ENCODE measurements around the gene DEPP1.

Gene DEPP1

DNA sequence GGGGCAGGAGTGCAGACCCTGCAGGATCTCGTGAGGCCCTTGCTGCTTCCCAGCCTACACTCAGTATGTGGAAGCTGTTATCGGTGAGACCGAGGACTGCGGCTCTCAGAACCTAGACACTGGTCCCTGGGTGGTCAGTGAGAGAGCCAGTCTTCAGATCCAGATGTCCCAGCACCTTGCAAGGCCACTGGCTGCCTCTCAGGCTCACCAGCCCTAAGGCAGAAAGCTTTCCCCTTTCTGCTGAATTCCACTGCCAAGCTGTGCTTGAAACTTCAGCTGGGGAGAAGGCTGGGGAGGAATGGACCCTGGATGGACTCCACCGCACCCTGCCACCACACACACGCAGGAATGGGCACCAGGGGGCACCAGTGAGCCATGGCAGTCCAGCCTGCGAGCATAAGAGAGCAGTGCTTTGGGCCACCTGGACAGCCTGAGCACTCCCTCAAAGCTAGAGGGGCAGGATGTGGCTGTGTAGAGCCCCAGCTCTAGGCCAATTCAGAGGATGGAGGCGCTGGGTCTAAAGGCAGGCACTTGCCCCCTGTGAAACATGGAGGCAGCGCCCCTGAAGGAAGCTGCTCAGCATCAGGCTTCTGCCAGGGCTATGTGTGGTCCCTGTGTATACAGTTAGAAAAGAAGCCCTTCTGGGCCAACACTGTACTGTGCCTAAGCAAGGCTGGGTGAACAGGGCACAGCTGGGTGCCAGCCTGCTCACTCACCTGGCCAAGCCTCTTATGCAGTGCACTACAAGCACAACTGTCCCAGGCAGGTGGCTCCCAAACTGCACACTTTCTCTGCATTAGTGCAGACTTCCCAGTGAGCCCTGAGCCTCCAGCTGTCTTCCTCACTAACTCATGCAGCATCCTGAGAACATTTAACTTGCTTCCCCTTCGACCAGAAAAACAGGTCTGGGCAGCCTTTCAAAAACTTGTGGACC lies 45.8 kb downstream of the DEPP1 start:
- no peaks in the 10 kb centered on the region for H3K36me3 ChIP-seq (ENCODE audit: control insufficient read depth, low read length)
- peaks cover 9% of the 10 kb centered on the region for H3K4me1 ChIP-seq (ENCODE audit: control insufficient read depth, low read length)
- TF ChIP-seq CTCF (IDR thresholded peaks at IDR 0.05; ENCODE audit: low read depth, low read length, poor library complexity, severe bottlenecking) (peak; percentile 98), EZH2phosphoT487 (IDR thresholded peaks at IDR 0.05; ENCODE audit: borderline replicate concordance, low read length) (no peak)
- no peak overlapping the region for H3K4me2 ChIP-seq (ENCODE audit: low read length)
- H3K4me3 ChIP-seq (ENCODE audit: low read length) = no peak overlapping the region
- H4K20me1 ChIP-seq (ENCODE audit: control insufficient read depth, insufficient read depth, low read depth, low read length) = no peaks in the 10 kb centered on the region
- no peaks in the 10 kb centered on the region for H3K79me2 ChIP-seq (ENCODE audit: control insufficient read depth, low read length)
- H3K9me3 ChIP-seq (ENCODE audit: control insufficient read depth, insufficient read depth, low read length) = no peaks in the 10 kb centered on the region
- H3K27me3 ChIP-seq (ENCODE audit: control insufficient read depth, low read length) = no peaks in the 10 kb centered on the region
- no peak overlapping the region for H3K27ac ChIP-seq (ENCODE audit: low read depth, low read length)
- H3K9me2 ChIP-seq (replicated peaks; ENCODE audit: control insufficient read depth, low read length) = no peaks in the 10 kb centered on the region
- H3F3A ChIP-seq (ENCODE audit: control insufficient read depth, insufficient read depth) = no peaks in the 10 kb centered on the region

- no peaks in the 10 kb centered on the region for H3K27me3 ChIP-seq (ENCODE audit: control insufficient read depth, low read length)
- no peaks in the 10 kb centered on the region for H3K9me3 ChIP-seq (ENCODE audit: control insufficient read depth, insufficient read depth, low read length)
- no peaks in the 10 kb centered on the region for H4K20me1 ChIP-seq (ENCODE audit: control insufficient read depth, insufficient read depth, low read depth, low read length)
- H3K79me2 ChIP-seq (ENCODE audit: control insufficient read depth, low read length) = no peaks in the 10 kb centered on the region
- H3K36me3 ChIP-seq (ENCODE audit: control insufficient read depth, low read length) = no peaks in the 10 kb centered on the region
- no peak overlapping the region for H3K4me2 ChIP-seq (ENCODE audit: low read length)
- no peak overlapping the region for H3K27ac ChIP-seq (ENCODE audit: low read depth, low read length)
- TF ChIP-seq EZH2phosphoT487 (IDR thresholded peaks at IDR 0.05; ENCODE audit: borderline replicate concordance, low read length) (no peak), CTCF (IDR thresholded peaks at IDR 0.05; ENCODE audit: low read depth, low read length, poor library complexity, severe bottlenecking) (no peak)
- H3K4me1 ChIP-seq (ENCODE audit: control insufficient read depth, low read length) = peaks cover 9% of the 10 kb centered on the region
- H3K4me3 ChIP-seq (ENCODE audit: low read length) = no peak overlapping the region
- no peaks in the 10 kb centered on the region for H3F3A ChIP-seq (ENCODE audit: control insufficient read depth, insufficient read depth)
- H3K9me2 ChIP-seq (replicated peaks; ENCODE audit: control insufficient read depth, low read length) = no peaks in the 10 kb centered on the region
These were observed 46.7 kb downstream of the DEPP1 start for GRCh38 chr10:44931621-44932516.

DNA sequence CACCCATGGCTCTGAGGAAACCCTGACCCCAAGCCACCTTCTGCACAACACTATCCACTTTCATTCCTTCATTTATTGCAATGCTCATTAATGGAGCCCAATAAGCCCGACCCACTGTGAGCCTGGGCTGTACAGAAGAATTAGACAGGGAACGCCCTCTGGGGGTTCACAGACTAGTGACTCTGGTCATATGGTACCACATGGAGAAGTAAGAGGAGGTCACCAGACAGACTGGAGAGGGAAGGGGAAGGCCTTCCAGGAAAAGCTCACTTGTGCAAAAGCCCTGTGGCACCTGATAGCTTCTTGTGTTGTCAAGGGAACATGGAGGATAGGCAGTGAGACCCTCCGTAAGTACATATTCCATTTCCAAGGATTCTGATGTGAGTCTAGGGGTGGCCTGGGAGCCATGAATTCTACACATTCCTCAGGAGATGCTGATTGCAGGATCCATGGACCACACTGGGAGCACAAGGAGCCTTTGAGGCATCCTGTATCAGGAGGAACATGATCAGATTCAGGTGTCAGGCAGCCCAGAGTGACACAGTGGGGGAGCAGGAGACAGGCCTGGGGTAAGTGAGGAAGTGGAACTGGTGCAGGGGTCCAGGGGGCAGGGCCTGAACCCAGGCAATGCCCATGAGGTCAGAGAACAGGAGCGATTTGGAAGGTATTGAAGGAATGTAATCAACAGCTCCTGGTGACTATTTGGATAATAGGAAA lies 47.5 kb downstream of the DEPP1 start:
- no peaks in the 10 kb centered on the region for H3F3A ChIP-seq (ENCODE audit: control insufficient read depth, insufficient read depth)
- H3K79me2 ChIP-seq (ENCODE audit: control insufficient read depth, low read length) = no peaks in the 10 kb centered on the region
- no peaks in the 10 kb centered on the region for H4K20me1 ChIP-seq (ENCODE audit: control insufficient read depth, insufficient read depth, low read depth, low read length)
- no peaks in the 10 kb centered on the region for H3K9me2 ChIP-seq (replicated peaks; ENCODE audit: control insufficient read depth, low read length)
- no peaks in the 10 kb centered on the region for H3K36me3 ChIP-seq (ENCODE audit: control insufficient read depth, low read length)
- H3K4me1 ChIP-seq (ENCODE audit: control insufficient read depth, low read length) = peaks cover 9% of the 10 kb centered on the region
- no peak overlapping the region for H3K4me2 ChIP-seq (ENCODE audit: low read length)
- TF ChIP-seq CTCF (IDR thresholded peaks at IDR 0.05; ENCODE audit: low read depth, low read length, poor library complexity, severe bottlenecking) (no peak), EZH2phosphoT487 (IDR thresholded peaks at IDR 0.05; ENCODE audit: borderline replicate concordance, low read length) (no peak)
- H3K27ac ChIP-seq (ENCODE audit: low read depth, low read length) = no peak overlapping the region
- H3K9me3 ChIP-seq (ENCODE audit: control insufficient read depth, insufficient read depth, low read length) = no peaks in the 10 kb centered on the region
- no peak overlapping the region for H3K4me3 ChIP-seq (ENCODE audit: low read length)
- no peaks in the 10 kb centered on the region for H3K27me3 ChIP-seq (ENCODE audit: control insufficient read depth, low read length)
